ENCODE results near the gene TMEM50B.

- TF ChIP-seq CTCF (conservative IDR thresholded peaks at IDR 0.05; ENCODE audit: low read length): no peak
- no peak for TF ChIP-seq EZH2phosphoT487 (IDR thresholded peaks at IDR 0.05; ENCODE audit: borderline replicate concordance)
These were observed 1.7 kb upstream of the TMEM50B start for GRCh38 chr21:33481314-33481943.

Measured in Loucy (cell line).